GM18517 (cell line): ENCODE results near the gene GPR63.

ENCODE experiments used
- ATAC-seq: cut with Tn5 transposase; IDR thresholded peaks from one replicate; pipeline ENCODE4 v1.9.1; 2021; ENCODE audit warnings: mild to moderate bottlenecking, moderate library complexity; ENCODE audit not compliant: unreplicated experiment

Gene GPR63

DNA sequence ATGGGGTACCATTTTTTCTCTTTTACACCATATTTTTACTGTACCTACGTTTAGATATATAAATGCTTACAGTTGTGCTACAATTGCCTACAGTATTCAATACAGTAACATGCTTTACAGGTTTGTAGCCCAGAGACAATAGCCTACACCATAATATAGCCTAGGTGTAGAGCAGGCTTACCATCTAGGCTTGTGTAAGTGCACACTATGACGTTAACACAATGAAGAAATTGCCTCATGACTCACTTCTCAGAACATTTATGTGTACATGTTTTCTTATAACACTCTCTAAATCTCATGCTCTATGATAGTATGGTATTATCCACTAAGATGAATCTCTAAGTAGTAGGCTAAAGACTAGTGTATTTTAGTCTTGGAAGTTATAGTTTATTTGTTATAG is 13.5 kb downstream of the GPR63 start:
- ATAC-seq = no peak

DNA sequence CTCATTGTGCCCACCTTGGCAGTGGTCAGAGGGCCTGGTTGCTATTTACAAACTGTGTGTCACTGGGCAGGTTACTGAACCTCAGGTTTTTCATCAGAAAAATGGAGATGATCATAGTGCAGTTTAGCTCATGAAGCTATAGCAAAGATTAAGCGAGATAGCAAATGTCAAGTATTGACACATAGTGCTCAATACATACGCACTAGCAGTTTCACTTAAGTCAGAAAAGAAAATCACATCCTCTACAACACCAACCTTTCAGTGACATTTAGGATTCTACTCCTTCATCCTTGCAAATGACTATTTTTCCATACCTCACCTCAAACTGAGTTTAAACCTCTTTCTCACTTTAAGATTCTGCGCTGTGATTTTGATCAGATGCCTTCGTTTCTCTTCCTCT is 16.2 kb downstream of the GPR63 start:
- ATAC-seq = no peak

DNA sequence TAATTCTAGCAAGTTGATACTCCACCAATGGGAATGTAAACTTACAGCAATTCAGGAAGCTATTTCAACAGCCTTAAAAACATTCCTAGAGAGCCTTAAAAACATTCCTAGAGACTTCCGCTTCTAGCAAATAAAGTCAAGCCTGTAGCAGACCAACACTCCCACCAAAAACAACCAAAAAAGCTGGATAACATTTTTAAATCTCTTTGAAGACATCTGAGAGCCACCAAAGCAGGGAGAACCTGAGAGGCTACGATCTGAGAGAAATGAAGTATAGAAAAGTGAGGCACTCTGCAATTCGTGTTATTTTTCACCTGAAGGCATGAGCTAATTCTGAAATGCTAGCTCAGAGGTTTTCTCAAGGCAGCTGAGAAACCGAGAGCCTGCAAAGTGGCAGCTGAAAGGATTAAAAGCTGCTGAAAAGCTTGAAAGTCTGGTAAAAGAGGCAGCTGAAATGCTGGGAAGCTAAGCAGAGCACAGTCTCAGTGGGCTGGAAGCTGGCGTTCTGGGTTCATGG is 20.9 kb downstream of the GPR63 start:
- no peak for ATAC-seq

DNA sequence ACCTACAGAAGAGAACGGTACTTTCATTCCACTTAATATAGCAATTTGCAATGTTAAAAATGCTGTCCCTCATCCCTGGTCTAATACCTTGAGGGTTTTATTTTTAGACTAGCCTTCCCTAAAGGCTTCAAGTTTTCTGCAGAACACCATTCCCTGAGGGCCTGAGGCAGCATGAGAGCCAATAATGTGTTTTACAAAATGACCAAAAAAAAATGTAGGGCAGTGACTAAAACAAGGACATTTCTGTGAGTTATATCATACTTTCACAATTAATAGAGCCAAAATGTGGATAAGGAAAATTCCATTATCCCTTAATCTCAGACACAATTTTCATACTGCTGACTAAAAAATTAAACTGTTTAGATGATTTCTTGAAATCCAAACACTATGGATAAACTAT is 22.7 kb downstream of the GPR63 start:
- ATAC-seq = no peak

DNA sequence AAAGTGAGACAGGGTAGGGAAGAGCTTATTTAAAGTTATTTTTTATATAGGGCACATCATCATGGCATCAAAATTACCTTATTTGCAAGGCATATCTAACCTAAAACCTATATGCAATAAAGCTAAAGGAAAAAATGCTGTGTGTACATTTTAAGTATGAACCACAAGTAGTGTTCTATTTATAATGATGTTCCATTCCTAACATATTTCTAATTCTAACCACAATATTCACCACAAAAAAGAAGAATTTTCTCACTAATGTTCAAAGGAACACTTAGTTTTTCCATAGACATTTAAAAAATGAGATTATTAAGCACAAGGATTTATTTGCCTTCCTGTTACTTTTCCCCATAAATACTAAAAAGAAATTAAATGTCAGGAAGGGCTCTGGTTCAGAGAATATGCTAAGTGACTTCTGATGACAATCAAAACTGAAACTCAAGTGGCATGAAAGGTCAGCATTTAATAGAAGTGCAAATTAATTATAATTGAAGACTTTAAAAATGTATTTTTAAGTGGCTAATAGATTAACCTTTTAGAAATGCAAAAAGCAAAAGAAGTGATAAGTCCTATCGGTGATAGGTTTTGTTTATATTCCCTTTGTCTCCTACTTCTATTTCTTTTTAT is 25.1 kb downstream of the GPR63 start:
- peak; percentile 44 for ATAC-seq

DNA sequence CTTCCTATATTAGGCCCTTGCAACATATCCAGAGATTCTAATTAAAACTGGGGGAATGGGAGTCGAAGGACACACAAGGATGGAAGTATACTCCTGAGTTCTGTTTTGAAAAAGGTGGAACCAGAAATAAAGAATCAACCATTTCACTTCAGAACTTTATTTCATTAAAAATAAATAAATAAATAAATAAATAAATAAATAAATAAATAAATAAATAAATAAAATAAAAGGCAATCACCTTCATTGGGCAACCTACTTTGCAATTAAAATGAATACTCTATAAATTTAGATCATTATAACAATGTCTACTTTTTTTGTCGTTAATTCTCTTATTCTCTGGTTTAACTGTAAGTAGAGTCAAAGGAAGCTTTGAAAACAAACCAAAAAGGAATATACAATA is 25.6 kb downstream of the GPR63 start:
- ATAC-seq = no peak

DNA sequence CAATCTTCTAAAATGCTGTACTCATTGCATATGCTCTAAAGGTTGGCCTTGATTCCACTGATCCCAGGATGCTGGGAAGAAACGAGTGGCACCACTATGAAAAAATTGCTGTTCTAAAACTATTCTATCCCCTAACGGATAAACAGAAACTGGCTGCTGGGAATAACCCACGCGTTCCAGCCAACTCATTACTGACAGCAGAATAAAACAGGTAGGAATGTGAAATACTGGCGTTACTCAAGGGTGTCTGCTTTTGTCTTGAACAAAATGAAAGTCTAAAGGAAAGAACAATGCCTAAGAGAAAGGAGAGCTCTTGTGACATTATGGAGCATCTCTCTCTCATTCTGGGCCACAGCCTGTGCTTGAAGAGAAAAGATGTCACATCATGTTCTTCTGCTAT is 26.1 kb downstream of the GPR63 start:
- ATAC-seq = no peak

DNA sequence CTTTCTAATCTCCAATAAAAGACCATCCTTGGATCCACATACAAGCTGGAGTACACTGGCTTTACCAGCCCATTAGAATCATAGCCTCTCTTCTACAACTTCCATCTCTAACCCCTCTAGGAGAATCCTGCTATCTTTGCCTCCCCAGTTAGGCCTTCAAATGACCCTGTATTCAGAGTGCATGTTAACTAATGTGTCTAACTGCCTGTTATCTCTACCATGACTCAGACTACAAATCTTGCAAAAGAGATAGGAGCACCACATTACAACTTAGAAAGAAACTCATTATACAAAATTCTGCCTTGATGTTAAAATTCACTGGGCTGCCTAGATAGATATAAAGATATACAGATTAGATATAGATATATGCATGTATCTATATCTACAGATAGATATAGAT is 28.2 kb downstream of the GPR63 start:
- ATAC-seq = no peak

DNA sequence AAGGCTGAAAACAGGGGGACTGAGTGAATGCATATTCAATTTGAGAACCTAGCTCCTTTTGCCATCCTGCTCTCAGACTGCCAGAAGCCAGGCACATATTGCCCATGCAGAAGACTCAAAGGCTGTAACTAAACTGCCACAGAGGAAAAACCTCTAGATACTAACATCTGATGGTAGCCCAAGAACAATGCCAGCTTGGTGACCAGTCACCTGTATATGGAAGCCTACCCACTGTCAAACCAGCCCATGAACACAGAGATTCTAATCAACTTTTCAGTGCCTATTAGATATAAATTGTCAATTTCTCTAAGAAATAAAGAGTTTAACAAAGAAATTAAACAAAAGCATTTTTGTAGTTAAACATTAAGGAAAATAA is 34.2 kb downstream of the GPR63 start:
- ATAC-seq = no peak

DNA sequence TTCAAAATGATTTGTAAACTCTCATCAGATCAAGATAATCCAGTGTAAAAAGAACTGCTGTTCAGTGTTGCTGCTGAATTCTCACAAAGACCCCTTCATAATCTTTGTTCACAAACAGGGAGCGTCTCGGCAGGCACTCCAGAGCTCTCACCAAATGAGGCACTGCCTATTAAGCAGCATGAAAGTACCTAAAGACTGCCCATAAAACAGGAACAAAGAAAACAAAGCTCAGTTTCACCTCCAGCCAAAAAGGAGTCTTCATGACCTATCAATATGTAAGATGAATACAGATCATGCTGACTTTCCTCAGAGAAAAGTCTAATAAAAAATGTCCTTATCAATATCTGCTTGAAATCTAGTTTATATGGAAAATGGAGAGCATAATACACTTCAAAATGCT is 41.8 kb downstream of the GPR63 start:
- peak; percentile 100 for ATAC-seq

DNA sequence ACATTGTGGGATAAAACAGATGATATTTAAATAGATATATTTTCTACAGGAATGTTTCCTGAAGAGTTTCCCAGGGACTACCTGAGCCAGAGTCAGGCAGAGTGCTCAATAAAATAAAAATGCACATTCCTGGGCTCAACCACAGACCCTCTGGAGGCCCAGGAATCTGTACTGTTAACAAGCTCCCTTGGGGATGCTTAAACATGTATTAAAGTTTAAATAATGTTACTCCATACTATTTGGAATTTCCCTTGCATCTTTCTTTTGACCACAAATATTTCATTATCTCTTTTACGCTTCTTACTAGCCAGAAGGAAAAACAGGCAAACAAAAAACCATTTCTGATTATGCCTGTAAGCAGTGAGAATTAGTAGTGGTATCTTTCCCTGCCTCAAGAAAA is 42.3 kb downstream of the GPR63 start:
- ATAC-seq = no peak

DNA sequence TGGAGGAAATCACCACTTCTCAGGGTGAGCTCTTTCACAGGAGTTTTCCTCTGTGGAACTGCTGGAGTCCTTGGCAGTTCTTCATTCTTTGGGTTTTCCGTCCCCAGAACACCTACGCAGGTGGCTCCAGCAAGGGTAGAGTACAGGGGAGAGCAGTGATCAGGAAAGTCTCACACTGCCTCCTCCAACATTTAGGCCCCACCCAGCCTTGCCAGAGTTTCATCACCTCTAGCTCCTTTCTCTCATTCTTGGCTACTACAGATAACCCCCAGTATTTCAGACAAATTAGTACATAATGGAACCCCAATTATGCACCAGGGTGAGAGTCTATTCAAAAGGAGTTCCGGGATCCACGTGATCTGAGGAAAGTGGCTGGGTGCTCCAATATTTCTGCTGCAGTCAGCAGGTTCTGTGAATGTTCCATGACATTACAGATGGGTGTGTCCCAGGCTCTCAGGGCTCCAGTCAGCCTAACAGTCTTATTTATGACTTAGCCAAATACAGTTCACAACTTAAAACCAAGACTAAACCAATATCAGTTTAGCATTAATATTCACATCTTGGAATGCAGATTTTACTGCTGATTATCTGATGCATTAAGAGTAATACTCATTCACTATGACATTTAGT is 44.6 kb downstream of the GPR63 start:
- no peak for ATAC-seq

DNA sequence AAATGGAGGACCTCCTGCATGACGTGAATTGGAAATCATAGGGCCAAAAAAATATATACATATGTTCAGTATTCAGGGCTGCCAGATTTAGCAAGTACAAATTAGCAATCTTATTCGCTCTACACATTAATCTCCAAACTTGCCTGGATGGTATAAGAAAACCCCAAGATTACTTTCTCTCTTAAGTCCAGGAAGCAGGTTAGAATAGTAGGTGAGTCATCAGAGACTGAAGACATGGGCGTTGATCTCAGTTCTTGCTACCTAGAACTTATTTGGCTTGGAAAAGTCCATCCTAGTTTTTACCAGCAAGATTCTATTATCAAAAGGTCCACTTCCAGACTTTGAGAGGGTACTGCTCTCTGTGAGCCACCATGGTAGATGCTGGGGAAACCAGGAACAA is 47.4 kb downstream of the GPR63 start:
- ATAC-seq = no peak

DNA sequence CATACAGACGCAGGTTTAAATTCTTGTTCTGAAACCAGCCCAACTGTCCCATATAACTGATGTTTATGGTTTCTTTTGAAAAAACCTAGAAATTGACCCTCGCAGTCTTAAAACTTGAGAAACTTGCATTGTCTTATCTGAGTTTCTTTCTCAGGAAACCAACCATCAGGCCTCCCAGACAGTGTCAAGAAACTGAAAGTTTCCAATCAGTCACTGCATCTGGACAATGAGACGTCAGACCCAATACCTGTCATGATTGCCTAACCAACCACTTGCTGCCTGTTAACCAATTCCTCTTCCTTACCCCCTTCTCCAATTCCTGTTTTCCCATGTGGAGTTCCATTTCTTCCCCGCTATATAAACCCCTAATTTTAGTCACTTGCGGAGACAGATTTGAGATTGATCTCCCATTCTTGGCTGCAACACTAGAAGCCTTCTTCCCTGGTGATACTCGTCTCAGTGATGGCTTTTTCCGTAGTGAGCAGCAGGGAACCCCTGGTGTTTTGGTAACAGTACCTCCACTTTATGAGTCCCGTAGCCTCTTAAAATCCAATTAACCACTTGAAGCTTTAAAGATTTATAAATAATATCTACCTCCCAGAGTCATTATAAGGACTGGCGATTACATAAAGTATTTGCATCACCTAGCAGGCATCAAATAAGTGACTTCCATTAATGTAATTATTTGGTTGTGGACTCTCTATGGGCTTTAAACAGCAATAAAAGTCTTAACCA is 49.3 kb downstream of the GPR63 start:
- ATAC-seq = no peak

DNA sequence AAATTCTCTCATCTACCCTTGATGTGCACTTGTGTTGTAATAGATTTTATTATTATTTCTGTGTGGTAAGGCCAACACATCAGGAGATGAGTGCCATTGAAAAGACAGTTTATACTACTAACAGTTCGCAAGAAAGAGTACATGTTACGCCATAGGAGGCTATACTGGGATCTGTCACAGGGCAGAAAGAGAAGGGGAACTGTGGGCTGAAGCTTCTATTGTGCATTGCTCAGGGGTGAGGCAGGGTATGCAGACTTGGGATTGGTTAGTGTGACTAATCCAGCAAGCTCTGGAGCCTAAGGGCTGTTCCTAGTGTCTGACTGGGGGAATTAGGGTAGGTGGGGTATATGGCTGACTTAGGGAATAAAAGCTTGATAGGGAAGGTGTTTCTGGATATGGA is 50.9 kb downstream of the GPR63 start:
- no peak for ATAC-seq

DNA sequence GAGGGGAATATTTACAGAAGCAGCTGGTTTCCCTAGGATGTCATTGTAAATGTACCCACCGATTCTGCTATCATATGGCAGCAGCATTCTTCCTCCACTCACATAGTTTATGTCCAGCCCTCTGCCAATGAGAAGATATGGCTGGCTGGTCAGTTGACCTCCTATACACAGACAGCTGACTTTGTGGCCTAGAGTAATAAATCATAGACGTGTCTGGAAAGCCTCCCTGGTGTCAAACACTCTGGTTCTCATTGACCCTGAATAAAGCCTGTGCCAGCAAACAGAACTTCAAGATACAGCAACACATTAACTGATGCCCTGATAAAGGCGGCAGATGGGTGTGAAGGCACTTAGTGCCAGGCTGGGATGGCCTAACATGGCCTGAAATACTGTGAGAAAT is 52.6 kb downstream of the GPR63 start:
- no peak for ATAC-seq

DNA sequence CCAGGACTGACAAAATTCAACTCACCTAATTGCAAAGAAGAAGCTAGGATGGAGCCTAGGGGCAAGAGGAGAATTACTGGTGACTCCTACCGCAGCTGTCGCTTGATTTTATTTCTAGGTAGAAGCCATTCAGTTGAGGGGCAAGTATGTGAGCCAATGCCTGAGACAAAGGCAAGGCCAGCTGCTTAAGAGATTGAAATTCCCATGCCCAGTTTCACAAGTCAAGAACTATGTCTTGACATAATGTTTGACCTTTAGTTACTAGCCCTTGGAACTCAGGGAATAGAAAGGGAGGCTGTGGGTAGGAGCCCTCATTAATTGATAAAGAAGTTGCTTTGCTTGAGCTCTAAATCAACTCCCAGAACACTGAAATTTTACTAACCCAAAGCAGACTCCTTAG is 54.0 kb downstream of the GPR63 start:
- no peak for ATAC-seq

DNA sequence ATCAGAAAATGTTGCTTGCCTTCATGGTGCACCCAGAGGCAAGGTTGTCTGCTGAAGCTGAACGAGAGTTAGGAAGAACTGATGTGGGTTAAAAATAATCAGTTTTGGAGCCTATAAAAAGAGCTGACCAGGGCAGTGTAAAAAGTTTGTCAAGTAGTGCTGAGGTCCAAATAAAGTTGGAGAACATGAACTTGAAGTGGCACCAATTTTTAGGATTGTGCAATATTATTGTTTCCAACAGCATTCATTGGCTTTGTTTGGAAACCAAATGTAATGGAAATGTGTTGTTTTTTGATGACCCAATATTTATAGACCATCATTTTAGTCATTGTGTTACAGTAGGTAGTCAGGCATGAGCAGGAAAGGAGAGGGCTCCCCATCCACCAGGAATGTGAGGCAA is 55.7 kb downstream of the GPR63 start:
- ATAC-seq = no peak

DNA sequence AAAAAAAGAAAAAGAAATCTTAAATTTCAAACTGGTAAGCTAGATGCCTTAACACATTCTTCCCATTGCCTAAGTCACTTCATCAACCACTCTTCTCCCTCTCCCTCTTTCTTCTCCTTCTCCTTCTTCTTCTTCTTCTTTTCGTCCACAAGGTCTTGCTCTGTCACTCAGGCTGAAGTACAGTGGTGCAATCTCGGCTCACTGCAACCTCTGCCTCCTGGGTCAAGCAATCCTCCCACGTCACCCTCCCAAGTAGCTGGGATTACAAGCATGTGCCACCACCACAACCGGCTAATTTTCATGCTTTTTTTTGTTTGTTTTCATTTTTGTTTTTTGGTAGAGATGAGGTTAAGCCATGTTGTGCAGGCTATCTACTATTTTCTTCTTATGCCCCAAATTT is 60.2 kb downstream of the GPR63 start:
- no peak for ATAC-seq

DNA sequence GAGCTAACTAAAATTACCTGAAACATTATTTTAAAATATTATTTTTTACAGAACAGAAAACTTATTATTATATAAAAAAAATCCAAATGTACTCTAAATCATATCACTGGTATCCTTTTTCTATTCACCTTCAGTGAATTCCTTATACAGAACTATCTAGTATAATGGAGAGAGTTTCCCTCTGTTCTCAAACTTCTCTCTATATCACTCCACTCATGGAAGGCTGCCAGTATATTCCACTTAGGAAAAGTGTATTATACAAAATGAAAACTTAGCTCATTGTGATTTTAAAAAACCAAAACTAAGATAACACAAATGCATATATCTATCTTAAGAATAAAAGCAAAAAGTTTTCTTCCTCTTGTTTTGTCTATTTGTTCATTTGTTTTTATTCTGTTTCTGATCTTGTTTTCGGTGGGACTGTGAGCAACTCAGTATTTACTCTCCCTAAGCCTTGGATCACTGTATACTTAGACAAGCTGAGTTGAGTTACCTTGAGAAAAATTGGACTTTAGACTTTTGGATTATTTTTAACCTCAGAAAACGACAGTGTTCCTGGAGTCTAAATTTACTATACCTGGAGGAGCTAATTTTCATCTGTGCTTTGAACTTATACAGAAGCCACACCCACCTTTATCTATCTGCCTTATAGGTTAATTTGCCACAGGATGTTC is 61.4 kb downstream of the GPR63 start:
- ATAC-seq = no peak

DNA sequence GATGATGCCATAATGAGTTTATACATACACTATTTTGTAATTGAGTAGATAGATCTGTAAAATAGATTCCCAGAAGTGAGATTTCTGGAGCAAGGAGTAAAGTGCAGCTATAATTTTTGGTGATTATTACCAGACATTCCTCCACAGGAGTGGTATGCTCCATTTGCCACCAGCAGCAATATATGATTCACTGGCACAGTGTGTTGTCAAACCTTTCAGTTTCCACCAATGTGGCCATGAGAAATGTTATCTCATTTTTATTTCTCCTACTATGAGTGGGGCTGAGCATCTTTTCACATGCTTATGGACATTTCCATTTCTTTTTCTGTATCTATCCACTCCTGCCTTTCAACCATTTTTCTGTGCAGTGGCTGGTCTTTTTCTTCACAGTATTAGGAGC is 70.5 kb downstream of the GPR63 start:
- no peak for ATAC-seq

DNA sequence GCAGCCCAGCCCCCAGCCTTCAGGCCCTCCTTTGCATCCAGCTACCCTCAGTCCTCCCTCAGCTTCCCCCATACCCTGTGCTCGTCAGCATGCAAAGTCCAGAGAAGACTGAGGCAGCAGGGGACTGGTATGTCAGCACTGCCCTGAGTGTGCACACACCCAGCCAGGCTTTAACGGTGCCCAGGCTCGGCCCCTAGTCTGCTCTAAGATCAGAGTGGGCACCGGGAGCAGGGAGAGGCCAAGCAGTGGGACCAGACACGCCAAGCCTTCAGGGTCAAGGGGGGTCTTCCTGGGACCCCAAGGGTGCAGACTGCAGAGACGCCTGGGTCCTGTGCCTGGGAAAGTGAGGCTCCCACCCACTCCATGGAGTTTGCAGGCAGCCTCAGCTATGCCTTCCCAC is 74.7 kb downstream of the GPR63 start:
- no peak for ATAC-seq
